Measurements from ENCODE around the gene TBC1D10B.

GRCh38 chr16:30355954-30356308 is 14.4 kb downstream of the TBC1D10B start:
- TF ChIP-seq CTCF (IDR thresholded peaks at IDR 0.05) (no peak), EZH2 (IDR thresholded peaks at IDR 0.05) (no peak)

Measured in neural progenitor cell (in vitro differentiated cells).